HL-60 (cell line): Measurements from ENCODE around the gene CCL14.

Source experiments
- DNase-seq, 2 experiments: peaks; one replicate each; pipeline ENCODE4 v3.0.0-alpha.2; 2010 to 2020; ENCODE audit warnings: low read depth in 1 of 2, low spot score in 1 of 2
- H3K27ac ChIP-seq: fragments of 250-450 bp; sonication (Bioruptor Pico); replicated peaks from 2 replicates; pipeline ENCODE4 v1.5.1; 2020; ENCODE audit warnings: mild to moderate bottlenecking, moderate library complexity
- H3K27me3 ChIP-seq: fragments of 250-450 bp; sonication (Bioruptor Pico); 2 replicates; pipeline ENCODE4 v1.5.1; 2021; ENCODE audit warnings: mild to moderate bottlenecking, moderate library complexity; ENCODE audit not compliant: insufficient read depth, poor library complexity, severe bottlenecking
- H3K4me3 ChIP-seq: replicated peaks from 2 replicates; pipeline ENCODE4 v1.5.1; 2011; ENCODE audit warnings: mild to moderate bottlenecking, control low read depth, low read length; ENCODE audit not compliant: insufficient read depth
- GABPA ChIP-seq: IDR thresholded peaks from 2 replicates; pipeline ENCODE4 v1.6.1; 2012; ENCODE audit warnings: low read depth
- POLR2AphosphoS5 ChIP-seq: IDR thresholded peaks from 2 replicates; pipeline ENCODE4 v1.6.1; 2012; ENCODE audit warnings: low read depth
- REST ChIP-seq: IDR thresholded peaks from 2 replicates; pipeline ENCODE4 v1.6.1; 2012; ENCODE audit warnings: low read depth; ENCODE audit not compliant: insufficient replicate concordance
- SPI1 ChIP-seq: IDR thresholded peaks from 2 replicates; pipeline ENCODE4 v1.6.1; 2012; ENCODE audit warnings: low read depth, mild to moderate bottlenecking, borderline replicate concordance
- TF ChIP-seq, protein P1 (sequence below): IDR thresholded peaks from one replicate; pipeline ENCODE4 v1.5.1; 2011; ENCODE audit warnings: low read length, control low read depth, inconsistent platforms; ENCODE audit not compliant: insufficient read depth

The CCL14 gene

DNA sequence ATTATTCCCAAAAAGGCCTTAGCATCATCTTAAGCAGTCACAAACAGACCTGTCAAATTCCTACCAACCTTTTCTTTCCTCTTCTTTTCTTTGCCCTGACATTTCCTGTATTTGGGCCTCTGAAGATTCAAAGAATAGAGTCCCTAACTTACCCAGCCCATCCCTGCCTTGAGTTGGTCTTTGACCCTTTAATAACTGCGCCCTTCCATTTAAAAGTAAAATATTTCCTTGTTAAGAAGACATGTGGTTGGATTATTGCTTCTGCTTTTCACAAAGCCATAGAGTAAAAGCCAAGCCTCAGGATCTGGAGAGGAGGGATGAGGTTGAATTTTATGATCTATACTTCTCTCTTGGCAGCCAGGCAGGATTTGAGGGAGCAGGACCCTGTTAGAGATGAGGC, 44.4 kb upstream of the CCL14 start:
- Histone ChIP-seq H3K27ac (no peak overlapping the region), H3K27me3 (no peaks in the 10 kb centered on the region), H3K4me3 (no peak overlapping the region)
- DNase-seq: no peak
- no peak for TF ChIP-seq REST
- no peak for TF ChIP-seq GABPA
- TF ChIP-seq, protein P1, sequence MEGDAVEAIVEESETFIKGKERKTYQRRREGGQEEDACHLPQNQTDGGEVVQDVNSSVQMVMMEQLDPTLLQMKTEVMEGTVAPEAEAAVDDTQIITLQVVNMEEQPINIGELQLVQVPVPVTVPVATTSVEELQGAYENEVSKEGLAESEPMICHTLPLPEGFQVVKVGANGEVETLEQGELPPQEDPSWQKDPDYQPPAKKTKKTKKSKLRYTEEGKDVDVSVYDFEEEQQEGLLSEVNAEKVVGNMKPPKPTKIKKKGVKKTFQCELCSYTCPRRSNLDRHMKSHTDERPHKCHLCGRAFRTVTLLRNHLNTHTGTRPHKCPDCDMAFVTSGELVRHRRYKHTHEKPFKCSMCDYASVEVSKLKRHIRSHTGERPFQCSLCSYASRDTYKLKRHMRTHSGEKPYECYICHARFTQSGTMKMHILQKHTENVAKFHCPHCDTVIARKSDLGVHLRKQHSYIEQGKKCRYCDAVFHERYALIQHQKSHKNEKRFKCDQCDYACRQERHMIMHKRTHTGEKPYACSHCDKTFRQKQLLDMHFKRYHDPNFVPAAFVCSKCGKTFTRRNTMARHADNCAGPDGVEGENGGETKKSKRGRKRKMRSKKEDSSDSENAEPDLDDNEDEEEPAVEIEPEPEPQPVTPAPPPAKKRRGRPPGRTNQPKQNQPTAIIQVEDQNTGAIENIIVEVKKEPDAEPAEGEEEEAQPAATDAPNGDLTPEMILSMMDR: no peak
- no peak for TF ChIP-seq SPI1
- TF ChIP-seq POLR2AphosphoS5: no peak

GRCh38 chr17:36027761-36028160, 41.2 kb upstream of the CCL14 start:
- no peak for DNase-seq
- Histone ChIP-seq H3K27me3 (no peaks in the 10 kb centered on the region), H3K4me3 (no peak overlapping the region), H3K27ac (no peak overlapping the region)
- TF ChIP-seq REST (no peak), POLR2AphosphoS5 (no peak)

DNA sequence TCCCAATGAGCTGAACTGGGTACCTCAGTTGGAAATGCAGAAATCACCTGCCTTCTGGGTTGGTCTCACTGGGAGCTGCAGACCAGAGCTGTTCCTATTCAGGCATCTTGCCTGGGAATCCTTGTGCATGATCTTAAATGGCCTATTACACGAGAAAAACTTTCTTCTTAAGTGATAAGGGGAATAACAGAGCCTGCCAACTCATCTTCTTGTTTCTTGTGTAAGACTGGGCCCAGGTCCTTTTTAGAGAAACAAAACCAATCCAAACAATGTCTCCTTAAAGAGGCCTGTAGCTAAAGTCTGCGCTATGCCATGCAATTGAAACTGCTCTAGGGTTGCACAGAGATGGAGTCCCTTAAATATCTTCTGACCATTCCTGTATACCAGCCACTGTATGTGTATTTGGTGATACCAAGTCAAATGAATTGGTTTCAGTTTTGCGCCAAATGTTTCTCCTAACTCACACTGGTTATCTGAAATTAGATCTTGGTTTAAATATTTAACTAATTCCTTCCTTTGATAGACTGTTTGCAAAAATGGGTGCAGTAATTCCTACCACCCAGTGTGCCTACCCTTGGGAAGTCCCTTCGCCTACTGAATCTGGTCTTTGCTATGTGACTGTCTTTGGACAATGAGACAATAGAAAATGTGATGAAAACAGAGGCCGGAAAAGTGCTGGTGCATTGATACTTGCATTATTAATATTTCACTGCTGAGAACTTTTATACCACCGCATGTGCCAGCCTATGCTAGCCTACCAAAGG, 37.8 kb upstream of the CCL14 start:
- H3K27ac ChIP-seq: no peak overlapping the region
- no peak for DNase-seq
- TF ChIP-seq SPI1 (no peak), REST (no peak), GABPA (no peak), POLR2AphosphoS5 (no peak)
- TF ChIP-seq, protein P1: no peak
- no peak overlapping the region for H3K4me3 ChIP-seq
- no peaks in the 10 kb centered on the region for H3K27me3 ChIP-seq
